GM18909 (cell line): ENCODE data around the gene MAGEA2B.
A peak's percentile ranks its signal among the peaks of the same experiment; 100 is the strongest.
"Not testable (repeated sequence)": the region's sequence is repeated elsewhere in the genome, so short reads cannot be mapped to it uniquely, and the experiment has no call there.

Experiments used
- ATAC-seq: cut with Tn5 transposase; IDR thresholded peaks from one replicate; pipeline ENCODE4 v1.9.1; 2021; ENCODE audit warnings: mild to moderate bottlenecking; ENCODE audit not compliant: unreplicated experiment, poor library complexity

MAGEA2B gene

GRCh38 chrX:152713815-152714787 lies at the start of gene MAGEA2B:
TSS of gene MAGEA2B (plus strand) at chrX:152714628. CDS start at chrX:152717107, 2,479 bp downstream.
- not testable (repeated sequence) for ATAC-seq

- ATAC-seq, result no peak
These were observed 40.3 kb upstream of the MAGEA2B start for GRCh38 chrX:152674135-152674534.

GRCh38 chrX:152674652-152675051 lies 39.8 kb upstream of the MAGEA2B start:
- ATAC-seq, result not testable (repeated sequence)

GRCh38 chrX:152681012-152681411 lies 33.4 kb upstream of the MAGEA2B start:
- peak; percentile 89 for ATAC-seq

GRCh38 chrX:152697952-152698931 lies 16.2 kb upstream of the MAGEA2B start, which contains the start of gene MAGEA3:
TSS of gene MAGEA3 (plus strand) at chrX:152698794. CDS start at chrX:152700833, 2,039 bp downstream.
- ATAC-seq, result not testable (repeated sequence)

- not testable (repeated sequence) for ATAC-seq
These were observed 14.0 kb upstream of the MAGEA2B start for GRCh38 chrX:152700390-152700789.

GRCh38 chrX:152706500-152706899 lies 7.9 kb upstream of the MAGEA2B start:
- ATAC-seq, result not testable (repeated sequence)

GRCh38 chrX:152709173-152709572 lies 5.3 kb upstream of the MAGEA2B start, which contains the start of gene CSAG2:
TSS of gene CSAG2 (minus strand) at chrX:152709273. CDS start at chrX:152709112, 161 bp downstream.
- not testable (repeated sequence) for ATAC-seq

- ATAC-seq, result not testable (repeated sequence)
These were observed 1.2 kb upstream of the MAGEA2B start for GRCh38 chrX:152713195-152713594.

- ATAC-seq, result no peak
These were observed 11.0 kb downstream of the MAGEA2B start for GRCh38 chrX:152725409-152725808.

- no peak for ATAC-seq
These were observed 19.0 kb downstream of the MAGEA2B start, which contains the start of the genes CSAG1 and MAGEA12 for GRCh38 chrX:152733261-152733975. TSS of gene CSAG1 (minus strand) at chrX:152733721. CDS start at chrX:152732460, 1,261 bp downstream. TSS of gene MAGEA12 (plus strand) at chrX:152733757. CDS start at chrX:152736162, 2,405 bp downstream.

GRCh38 chrX:152734143-152734858 lies 19.9 kb downstream of the MAGEA2B start:
- not testable (repeated sequence) for ATAC-seq

GRCh38 chrX:152735101-152735500 lies 20.7 kb downstream of the MAGEA2B start:
- ATAC-seq, result no peak

- ATAC-seq, result no peak
These were observed 21.6 kb downstream of the MAGEA2B start for GRCh38 chrX:152735860-152736511.

- not testable (repeated sequence) for ATAC-seq
These were observed 22.1 kb downstream of the MAGEA2B start for GRCh38 chrX:152736528-152736927.

- ATAC-seq, result no peak
These were observed 24.1 kb downstream of the MAGEA2B start for GRCh38 chrX:152738560-152738959.

- ATAC-seq, result not testable (repeated sequence)
These were observed 39.5 kb downstream of the MAGEA2B start, which contains the start of gene MAGEA2 for GRCh38 chrX:152753686-152754650. TSS of gene MAGEA2 (minus strand) at chrX:152753842. CDS start at chrX:152751363, 2,479 bp downstream.
